ENCODE results near the gene IFNLR1. TPM values are rescaled to one million over a fixed set of nuclear protein-coding genes. Genes with fewer than 3 reads are reported as not detected.

IFNLR1 gene
- total RNA-seq = 7.5 and 13.0 TPM in 2 replicates

GRCh38 chr1:24186993-24187790 is at the start of gene IFNLR1:
TSS of gene IFNLR1 (minus strand) at chr1:24187289. CDS start at chr1:24187248, 41 bp downstream.

GRCh38 chr1:24142546-24143534 is 44.2 kb downstream of the IFNLR1 start, which contains the start of gene IL22RA1:
TSS of gene IL22RA1 (minus strand) at chr1:24143140. CDS start at chr1:24143082, 58 bp downstream.

GRCh38 chr1:24111996-24112779 is 74.9 kb downstream of the IFNLR1 start, which contains the start of gene MYOM3:
TSS of gene MYOM3 (minus strand) at chr1:24112135. CDS start at chr1:24108636, 3,499 bp downstream.

Other genes starting within 250 kb of the IFNLR1 start
- 112 and 130 TPM in 2 replicates for gene PNRC2, start 227.5 kb downstream of the IFNLR1 start, total RNA-seq
- 33.7 and 40.3 TPM in 2 replicates for gene SRSF10, start 207.0 kb downstream of the IFNLR1 start, total RNA-seq
- gene MYOM3, start 75.2 kb downstream of the IFNLR1 start, total RNA-seq = 0.21 and 1.4 TPM in 2 replicates
- gene IL22RA1, start 44.1 kb downstream of the IFNLR1 start, total RNA-seq = 0.43 and 0.72 TPM in 2 replicates
- gene GRHL3, start 132.1 kb upstream of the IFNLR1 start, total RNA-seq = 29.0 and 34.9 TPM in 2 replicates
- 5.3 and 5.5 TPM in 2 replicates for gene STPG1, start 226.5 kb upstream of the IFNLR1 start, total RNA-seq
- 34.9 and 48.0 TPM in 2 replicates for gene NIPAL3, start 228.5 kb upstream of the IFNLR1 start, total RNA-seq